ENCODE measurements around the gene ZBTB40. TPM values are rescaled to one million over a fixed set of nuclear protein-coding genes. Genes with fewer than 3 reads are reported as not detected.

Gene ZBTB40
- total RNA-seq, 1 experiment from 2014 or later: 11.2 TPM

DNA sequence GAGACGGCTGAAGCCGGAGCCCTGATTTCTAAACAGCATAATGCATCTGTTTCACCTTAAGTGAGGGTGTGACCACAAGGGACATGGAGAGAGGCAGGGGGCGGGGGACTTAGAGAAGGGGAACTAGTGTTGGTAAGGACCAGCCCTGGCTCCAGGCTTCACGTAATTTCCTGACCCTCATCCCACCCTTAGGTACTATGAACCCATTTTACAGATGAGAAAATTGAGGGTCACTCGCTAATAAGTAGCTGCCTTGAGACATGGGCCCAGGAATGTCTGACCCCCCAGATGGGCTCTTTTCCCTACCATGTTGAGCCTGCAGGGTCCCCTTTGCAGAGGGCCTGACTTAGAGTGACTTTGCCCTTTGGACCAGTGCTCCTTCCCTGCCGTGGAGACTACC lies 116.3 kb downstream of the ZBTB40 start:
- Histone ChIP-seq H3K4me3 (no peak overlapping the region), H3K36me3 (no peaks in the 10 kb centered on the region), H3K27me3 (peaks cover 10% of the 10 kb centered on the region), H3K9me3 (no peaks in the 10 kb centered on the region)
- DNase-seq: no peak

DNA sequence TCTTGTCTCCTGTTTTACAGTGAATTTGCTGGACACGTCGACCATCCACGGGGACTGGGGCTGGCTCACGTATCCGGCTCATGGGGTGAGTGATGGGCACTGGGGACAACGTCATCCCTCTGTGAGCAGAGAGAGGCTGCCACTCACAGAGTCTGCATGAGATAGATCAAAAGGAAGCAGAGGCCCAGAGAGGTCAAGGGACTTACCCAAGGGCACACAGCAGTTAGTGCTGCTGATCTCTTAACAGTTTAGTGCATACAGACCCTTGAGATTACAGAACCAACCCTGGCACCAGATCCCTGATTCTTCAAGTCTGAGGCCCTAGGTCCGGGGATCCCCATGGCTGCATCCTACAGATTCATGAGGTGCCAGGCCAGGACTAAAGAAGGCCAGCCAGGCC lies 117.6 kb downstream of the ZBTB40 start:
- no peak overlapping the region for H3K4me3 ChIP-seq
- DNase-seq: no peak
- no peaks in the 10 kb centered on the region for H3K9me3 ChIP-seq
- peaks cover 14% of the 10 kb centered on the region for H3K27me3 ChIP-seq
- H3K36me3 ChIP-seq: no peaks in the 10 kb centered on the region

DNA sequence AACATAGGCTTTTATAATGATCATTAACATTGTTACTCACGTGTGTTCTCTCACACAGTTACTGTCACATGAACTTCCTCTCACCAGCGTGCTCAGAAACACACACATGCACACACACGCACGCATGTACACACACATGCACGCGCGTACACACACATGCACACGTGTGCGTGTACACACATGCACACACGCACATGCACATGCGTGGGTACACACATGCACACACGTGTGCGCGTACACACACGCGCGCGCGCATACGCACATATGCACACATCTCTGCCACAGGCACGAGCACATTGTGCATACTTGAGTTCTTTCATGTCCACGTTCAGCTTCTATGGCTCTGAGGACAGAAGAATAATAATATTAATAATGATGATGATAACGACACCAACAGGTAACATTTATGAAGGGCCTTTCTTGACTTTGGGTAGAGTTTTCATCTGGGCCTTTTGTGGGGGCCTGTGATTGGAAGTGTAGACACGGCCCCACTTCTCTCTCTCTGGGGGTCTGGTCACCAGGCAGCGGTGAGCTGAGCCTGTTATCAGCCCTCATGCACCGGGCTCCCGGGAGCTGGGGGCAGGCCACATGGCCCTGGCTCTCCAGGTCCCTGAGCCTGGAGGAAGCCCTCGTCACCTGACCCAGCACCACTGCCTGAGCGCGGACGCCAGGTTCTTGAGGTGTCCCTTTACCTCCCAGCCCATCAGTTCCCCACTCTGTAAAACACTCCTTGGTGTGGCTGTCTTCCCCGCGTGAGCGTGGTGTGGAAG lies 118.7 kb downstream of the ZBTB40 start:
- no peaks in the 10 kb centered on the region for H3K9me3 ChIP-seq
- H3K36me3 ChIP-seq: no peaks in the 10 kb centered on the region
- H3K27me3 ChIP-seq: peaks cover 23% of the 10 kb centered on the region
- DNase-seq: no peak
- no peak overlapping the region for H3K4me3 ChIP-seq

DNA sequence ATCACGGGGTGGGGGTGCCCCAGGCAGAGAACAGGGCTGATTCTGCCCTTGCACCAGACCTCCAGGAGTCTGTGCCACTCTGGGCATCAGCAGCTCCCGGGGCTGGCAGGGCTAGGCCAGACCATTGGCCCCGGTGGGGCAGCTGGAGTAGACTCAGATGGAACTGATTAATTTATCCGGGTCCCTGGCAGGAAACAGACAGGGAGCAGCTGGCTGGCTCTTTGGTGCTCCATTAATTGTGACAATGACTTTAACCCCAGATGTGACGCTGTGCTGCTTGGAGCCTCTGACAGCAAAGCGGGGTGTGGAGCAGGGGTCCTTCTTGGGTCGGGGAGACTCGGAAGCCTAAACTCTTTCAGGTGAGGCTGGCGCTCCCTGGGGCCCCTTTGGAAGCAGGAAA lies 121.2 kb downstream of the ZBTB40 start:
- Histone ChIP-seq H3K4me3 (no peak overlapping the region), H3K27me3 (peaks cover 25% of the 10 kb centered on the region), H3K36me3 (no peaks in the 10 kb centered on the region)

DNA sequence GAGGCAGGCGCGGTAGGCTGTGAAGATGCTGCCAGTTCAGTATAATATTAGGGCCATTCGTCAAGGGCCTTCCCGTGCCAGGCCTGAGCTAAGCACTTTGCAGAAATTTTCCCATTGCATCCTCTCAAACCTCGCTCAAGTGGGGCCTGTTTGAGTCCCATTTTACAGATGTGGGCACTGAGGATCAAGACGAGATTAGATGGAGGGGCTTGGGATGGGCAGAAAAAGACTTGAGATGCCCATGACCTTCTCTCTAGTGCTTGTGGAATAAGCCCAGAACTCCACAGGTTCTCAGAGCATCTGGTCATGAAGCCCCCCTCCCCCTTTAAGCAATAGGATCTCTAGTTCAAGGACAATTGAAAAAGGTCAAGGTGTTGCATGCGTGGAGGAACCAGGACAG lies 121.6 kb downstream of the ZBTB40 start:
- Histone ChIP-seq H3K36me3 (no peaks in the 10 kb centered on the region), H3K27me3 (peaks cover 25% of the 10 kb centered on the region), H3K9me3 (no peaks in the 10 kb centered on the region), H3K4me3 (no peak overlapping the region)
- no peak for DNase-seq

More for the DNA sequence above, 121.2 kb downstream of the ZBTB40 start:
- no peaks in the 10 kb centered on the region for H3K9me3 ChIP-seq
- no peak for DNase-seq

DNA sequence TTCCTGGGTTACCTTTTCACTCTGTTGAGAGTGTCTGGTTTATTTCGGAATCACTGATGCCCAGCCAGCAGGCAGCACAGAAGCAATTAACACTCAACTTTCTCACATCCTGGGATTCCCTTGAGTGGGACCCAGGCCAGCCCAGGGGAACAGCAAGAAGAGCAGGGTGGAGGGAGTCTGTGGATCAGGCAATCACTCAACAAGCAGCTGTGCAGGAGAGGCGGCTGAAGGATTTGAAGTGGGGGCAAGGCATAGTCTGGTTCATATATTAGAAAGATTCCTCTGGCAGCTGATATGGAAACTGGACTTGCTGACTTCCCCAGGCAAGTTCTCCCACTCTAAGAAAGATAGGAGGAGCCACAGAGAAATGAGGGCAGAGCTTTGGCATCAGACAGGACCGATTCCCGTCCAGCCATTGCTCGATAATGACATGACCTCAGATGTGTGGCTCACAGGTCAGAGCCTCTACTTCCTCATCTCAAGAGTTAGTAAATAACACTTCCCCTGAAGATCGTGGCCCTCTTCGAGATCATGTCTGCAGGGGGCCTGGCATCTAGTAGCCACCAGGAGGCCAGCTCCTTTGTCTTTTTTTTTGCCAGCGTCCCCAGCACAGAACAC lies 124.0 kb downstream of the ZBTB40 start:
- no peaks in the 10 kb centered on the region for H3K36me3 ChIP-seq
- no peaks in the 10 kb centered on the region for H3K9me3 ChIP-seq
- H3K27me3 ChIP-seq: peaks cover 25% of the 10 kb centered on the region
- no peak overlapping the region for H3K4me3 ChIP-seq
- DNase-seq: no peak

DNA sequence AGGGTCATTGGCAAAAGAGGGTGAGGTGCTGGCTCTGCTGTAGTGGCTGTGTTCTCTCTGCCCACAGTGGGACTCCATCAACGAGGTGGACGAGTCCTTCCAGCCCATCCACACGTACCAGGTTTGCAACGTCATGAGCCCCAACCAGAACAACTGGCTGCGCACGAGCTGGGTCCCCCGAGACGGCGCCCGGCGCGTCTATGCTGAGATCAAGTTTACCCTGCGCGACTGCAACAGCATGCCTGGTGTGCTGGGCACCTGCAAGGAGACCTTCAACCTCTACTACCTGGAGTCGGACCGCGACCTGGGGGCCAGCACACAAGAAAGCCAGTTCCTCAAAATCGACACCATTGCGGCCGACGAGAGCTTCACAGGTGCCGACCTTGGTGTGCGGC lies 124.5 kb downstream of the ZBTB40 start:
- no peak for DNase-seq
- Histone ChIP-seq H3K4me3 (no peak overlapping the region), H3K27me3 (peaks cover 25% of the 10 kb centered on the region), H3K36me3 (no peaks in the 10 kb centered on the region), H3K9me3 (no peaks in the 10 kb centered on the region)

DNA sequence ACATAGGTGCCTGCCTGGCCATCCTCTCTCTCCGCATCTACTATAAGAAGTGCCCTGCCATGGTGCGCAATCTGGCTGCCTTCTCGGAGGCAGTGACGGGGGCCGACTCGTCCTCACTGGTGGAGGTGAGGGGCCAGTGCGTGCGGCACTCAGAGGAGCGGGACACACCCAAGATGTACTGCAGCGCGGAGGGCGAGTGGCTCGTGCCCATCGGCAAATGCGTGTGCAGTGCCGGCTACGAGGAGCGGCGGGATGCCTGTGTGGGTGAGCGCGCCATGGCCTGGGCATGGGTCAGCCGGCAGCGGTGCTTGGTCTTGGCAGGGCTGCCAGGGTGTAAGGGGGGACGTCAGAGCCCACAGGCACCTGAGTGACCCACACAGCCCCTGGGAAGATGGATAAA lies 125.0 kb downstream of the ZBTB40 start:
- Histone ChIP-seq H3K27me3 (peaks cover 25% of the 10 kb centered on the region), H3K4me3 (no peak overlapping the region)
- no peak for DNase-seq

DNA sequence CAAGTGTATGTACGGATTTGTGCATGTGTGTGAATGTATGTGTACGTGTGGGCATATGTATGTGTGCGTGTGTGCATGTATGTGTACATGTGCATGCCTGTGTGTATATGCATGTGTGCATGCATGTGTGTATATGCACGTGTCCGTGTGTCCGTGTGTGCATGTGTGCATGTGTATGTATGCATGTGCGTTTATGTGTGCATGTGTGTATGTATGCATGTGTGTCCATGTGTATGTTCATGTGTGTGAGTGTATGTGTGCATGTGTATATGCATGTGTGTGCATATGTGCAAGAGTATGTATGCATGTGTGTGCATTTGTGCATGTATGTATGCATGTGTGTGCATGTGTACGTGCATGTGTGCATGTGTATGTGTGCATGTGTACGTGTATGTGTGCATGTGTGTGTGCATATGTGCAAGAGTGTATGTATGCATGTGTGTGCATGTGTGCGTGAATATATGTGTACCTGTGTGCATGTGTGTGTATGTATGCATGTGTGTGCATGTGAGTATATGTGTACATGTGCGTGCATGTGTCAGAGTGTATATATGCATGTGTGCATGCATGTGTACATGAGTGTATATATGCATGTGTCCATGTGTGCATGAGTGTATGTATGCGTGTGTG lies 127.2 kb downstream of the ZBTB40 start:
- no peaks in the 10 kb centered on the region for H3K9me3 ChIP-seq

More for the DNA sequence above, 125.0 kb downstream of the ZBTB40 start:
- no peaks in the 10 kb centered on the region for H3K9me3 ChIP-seq
- H3K36me3 ChIP-seq: no peaks in the 10 kb centered on the region

DNA sequence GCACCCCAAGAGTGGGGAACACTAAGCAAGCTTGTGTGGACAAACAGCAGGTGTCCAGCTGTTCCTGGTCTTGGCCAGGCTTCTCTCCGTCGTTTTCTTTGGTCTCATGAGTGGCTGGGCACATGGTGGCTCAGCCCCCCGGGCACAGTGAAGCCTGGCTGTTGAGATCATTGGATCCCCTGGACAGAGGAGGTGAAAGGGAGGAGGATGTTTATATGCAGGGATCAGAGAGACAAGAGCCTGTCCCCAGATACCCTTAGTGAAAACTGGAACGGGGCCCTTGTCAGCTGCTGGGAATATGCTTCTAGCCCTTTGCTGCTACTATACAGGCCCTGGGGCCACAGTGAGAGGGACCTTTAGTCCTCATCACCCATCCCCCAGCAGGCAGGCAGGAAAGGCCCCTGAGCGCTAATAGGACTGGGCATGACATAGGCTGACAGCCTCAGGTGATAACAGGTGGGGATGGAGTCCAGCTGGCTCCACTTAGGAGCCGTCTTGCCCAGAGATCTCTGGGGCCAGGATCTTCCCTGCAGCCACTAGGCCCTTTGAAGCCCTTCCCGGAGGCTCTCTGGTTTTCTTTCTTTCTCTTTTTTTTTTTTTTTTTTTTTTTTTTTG lies 128.0 kb downstream of the ZBTB40 start:
- no peaks in the 10 kb centered on the region for H3K9me3 ChIP-seq
- DNase-seq: no peak
- peaks cover 8% of the 10 kb centered on the region; the same call in 1 of the 2 replicates for H3K27me3 ChIP-seq
- H3K4me3 ChIP-seq: no peak overlapping the region
- H3K36me3 ChIP-seq: no peaks in the 10 kb centered on the region

More for the DNA sequence above, 127.2 kb downstream of the ZBTB40 start:
- Histone ChIP-seq H3K36me3 (no peaks in the 10 kb centered on the region), H3K4me3 (no peak overlapping the region), H3K27me3 (peaks cover 16% of the 10 kb centered on the region)
- DNase-seq: no peak

Other genes with a start within 250 kb of the ZBTB40 start
- gene EPHA8, start 111.6 kb downstream of the ZBTB40 start, total RNA-seq (2014; rRNA removed; shearing (Covaris generic); ENCODE audit: low replicate concordance): not detected in 2 replicates
- gene C1QA, start 184.8 kb downstream of the ZBTB40 start, total RNA-seq (2014; rRNA removed; shearing (Covaris generic); ENCODE audit: low replicate concordance): not detected in 2 replicates
- gene C1QC, start 191.8 kb downstream of the ZBTB40 start, total RNA-seq (2014; rRNA removed; shearing (Covaris generic); ENCODE audit: low replicate concordance): not detected in 2 replicates
- not detected in 2 replicates for gene C1QB, start 201.4 kb downstream of the ZBTB40 start, total RNA-seq (2014; rRNA removed; shearing (Covaris generic); ENCODE audit: low replicate concordance)

Data from MG63 (cell line).